ENCODE data around the gene SNRPN. TPM values are rescaled to one million over a fixed set of nuclear protein-coding genes. Genes with fewer than 3 reads are reported as not detected.
"Not testable (repeated sequence)": the region's sequence is repeated elsewhere in the genome, so short reads cannot be mapped to it uniquely, and the experiment has no call there.

The SNRPN gene
- 211 TPM for polyA plus RNA-seq (ENCODE audit: insufficient read length)

- DNase-seq (ENCODE audit: low read depth): no peak
Measured at GRCh38 chr15:24954783-24955530, at the start of gene SNRPN, which contains the start of gene SNURF. SNRPN (plus strand) TSS chr15:24954987; CDS start chr15:24974454, 19,467 bp downstream. SNURF (plus strand) TSS chr15:24954987; CDS start chr15:24955049, 62 bp downstream.

- DNase-seq (ENCODE audit: low read depth): no peak
Measured at GRCh38 chr15:24916305-24917009, 38.3 kb upstream of the SNRPN start.

GRCh38 chr15:24917431-24917830 is 37.4 kb upstream of the SNRPN start:
- DNase-seq (ENCODE audit: low read depth): no peak

- no peak for DNase-seq (ENCODE audit: low read depth)
Measured at GRCh38 chr15:24919446-24919845, 35.3 kb upstream of the SNRPN start.

GRCh38 chr15:24922781-24923180 is 32.0 kb upstream of the SNRPN start:
- DNase-seq (ENCODE audit: low read depth): not testable (repeated sequence)

- no peak for DNase-seq (ENCODE audit: low read depth)
Measured at GRCh38 chr15:24924153-24924552, 30.6 kb upstream of the SNRPN start.

GRCh38 chr15:24924621-24925020 is 30.2 kb upstream of the SNRPN start:
- DNase-seq (ENCODE audit: low read depth): no peak

- not testable (repeated sequence) for DNase-seq (ENCODE audit: low read depth)
Measured at GRCh38 chr15:24931874-24932732, 22.7 kb upstream of the SNRPN start.

GRCh38 chr15:24933716-24934115 is 21.1 kb upstream of the SNRPN start:
- no peak for DNase-seq (ENCODE audit: low read depth)

- DNase-seq (ENCODE audit: low read depth): not testable (repeated sequence)
Measured at GRCh38 chr15:24938224-24938623, 16.6 kb upstream of the SNRPN start.

- no peak for DNase-seq (ENCODE audit: low read depth)
Measured at GRCh38 chr15:24940236-24940635, 14.6 kb upstream of the SNRPN start.

GRCh38 chr15:24943361-24943760 is 11.4 kb upstream of the SNRPN start:
- no peak for DNase-seq (ENCODE audit: low read depth)

- DNase-seq (ENCODE audit: low read depth): no peak
Measured at GRCh38 chr15:24944954-24945353, 9.8 kb upstream of the SNRPN start.

- DNase-seq (ENCODE audit: low read depth): no peak
Measured at GRCh38 chr15:24945711-24946110, 9.1 kb upstream of the SNRPN start.

- DNase-seq (ENCODE audit: low read depth): no peak
Measured at GRCh38 chr15:24948495-24948894, 6.3 kb upstream of the SNRPN start.

GRCh38 chr15:24955531-24955921 is 739 bp downstream of the SNRPN start:
- DNase-seq (ENCODE audit: low read depth): no peak

GRCh38 chr15:24956111-24956838 is 1.5 kb downstream of the SNRPN start:
- no peak for DNase-seq (ENCODE audit: low read depth)

- no peak for DNase-seq (ENCODE audit: low read depth)
Measured at GRCh38 chr15:24957691-24958090, 2.9 kb downstream of the SNRPN start.

- DNase-seq (ENCODE audit: low read depth): no peak
Measured at GRCh38 chr15:24961967-24962366, 7.2 kb downstream of the SNRPN start.

GRCh38 chr15:24962880-24963279 is 8.1 kb downstream of the SNRPN start:
- DNase-seq (ENCODE audit: low read depth): no peak

GRCh38 chr15:24966364-24967103 is 11.7 kb downstream of the SNRPN start:
- no peak for DNase-seq (ENCODE audit: low read depth)

Data from forelimb muscle (tissue), 1 donor.